NCI-H524 (cell line): Measurements from ENCODE around the gene QRSL1.
A peak's percentile ranks its signal among the peaks of the same experiment; 100 is the strongest.
"Not testable (repeated sequence)": the region's sequence is repeated elsewhere in the genome, so short reads cannot be mapped to it uniquely, and the experiment has no call there.

Source experiments
- DNase-seq, 2 experiments: peaks; one replicate each; lab custom pipeline; 2025; lab: John Stamatoyannopoulos, UW

QRSL1 gene, protein sequence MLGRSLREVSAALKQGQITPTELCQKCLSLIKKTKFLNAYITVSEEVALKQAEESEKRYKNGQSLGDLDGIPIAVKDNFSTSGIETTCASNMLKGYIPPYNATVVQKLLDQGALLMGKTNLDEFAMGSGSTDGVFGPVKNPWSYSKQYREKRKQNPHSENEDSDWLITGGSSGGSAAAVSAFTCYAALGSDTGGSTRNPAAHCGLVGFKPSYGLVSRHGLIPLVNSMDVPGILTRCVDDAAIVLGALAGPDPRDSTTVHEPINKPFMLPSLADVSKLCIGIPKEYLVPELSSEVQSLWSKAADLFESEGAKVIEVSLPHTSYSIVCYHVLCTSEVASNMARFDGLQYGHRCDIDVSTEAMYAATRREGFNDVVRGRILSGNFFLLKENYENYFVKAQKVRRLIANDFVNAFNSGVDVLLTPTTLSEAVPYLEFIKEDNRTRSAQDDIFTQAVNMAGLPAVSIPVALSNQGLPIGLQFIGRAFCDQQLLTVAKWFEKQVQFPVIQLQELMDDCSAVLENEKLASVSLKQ

DNA sequence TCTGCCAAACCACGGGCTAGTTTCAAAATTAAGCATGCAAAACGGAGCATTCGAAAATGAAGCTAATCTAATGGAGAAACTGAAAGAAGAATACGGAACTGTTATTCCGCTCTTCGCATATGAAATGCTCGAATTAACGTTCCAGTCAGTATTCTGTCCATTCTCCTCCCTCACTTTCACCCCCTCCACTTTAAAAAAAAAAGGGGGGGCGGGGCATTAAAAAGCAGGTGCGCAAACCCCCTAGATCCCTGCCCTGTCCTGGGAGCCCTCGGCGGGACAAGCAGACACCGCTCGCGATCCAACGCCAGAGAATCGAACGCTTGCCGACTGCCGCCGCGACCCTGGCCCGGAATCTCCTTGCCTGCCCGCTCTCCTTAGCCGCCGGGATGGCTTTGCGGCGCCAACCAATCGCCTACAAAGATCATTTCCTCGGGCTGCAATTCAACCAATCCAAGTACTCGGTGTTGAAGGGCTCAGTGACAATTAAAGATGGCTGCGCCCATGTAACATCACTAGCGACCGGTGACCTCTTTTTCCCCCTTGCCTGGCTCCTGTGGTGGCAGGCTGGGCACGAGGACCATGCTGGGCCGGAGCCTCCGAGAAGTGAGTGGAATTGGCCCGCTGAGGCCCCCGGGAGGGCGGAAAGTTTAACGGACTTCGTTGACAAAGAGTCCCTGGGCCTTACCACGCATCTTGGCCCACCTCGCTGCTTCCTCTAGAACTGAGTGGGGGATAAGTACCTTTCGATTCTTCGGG is at the start of gene QRSL1, which contains the start of gene RTN4IP1:
Gene QRSL1 (plus strand): TSS at position 476 of the 756 bp plus-strand sequence. CDS start 104 bp downstream, at position 580.
Gene RTN4IP1 (minus strand): TSS at position 396 of the 756 bp plus-strand sequence. CDS start 477 bp downstream, outside the sequence.
- DNase-seq: peak; percentile 84 to 92

DNA sequence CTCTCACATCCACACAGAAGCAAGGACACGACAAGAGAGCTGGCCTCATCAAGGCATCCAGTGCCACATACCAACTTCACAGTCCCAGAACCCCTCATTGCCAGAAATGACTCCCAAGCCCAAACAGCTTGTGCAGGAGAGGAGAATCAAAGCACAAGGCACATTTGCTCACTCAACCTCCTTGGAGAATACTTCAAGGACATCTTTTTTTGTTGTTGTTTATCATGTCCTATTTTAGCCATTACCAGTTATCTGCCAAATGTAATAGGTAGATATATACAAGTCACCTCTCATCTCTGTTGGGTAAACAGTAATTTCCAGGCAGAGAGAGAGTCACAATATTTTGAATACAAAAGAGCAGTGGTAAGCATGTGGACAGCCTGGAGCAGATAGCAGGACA is 47.9 kb upstream of the QRSL1 start:
- no peak for DNase-seq

DNA sequence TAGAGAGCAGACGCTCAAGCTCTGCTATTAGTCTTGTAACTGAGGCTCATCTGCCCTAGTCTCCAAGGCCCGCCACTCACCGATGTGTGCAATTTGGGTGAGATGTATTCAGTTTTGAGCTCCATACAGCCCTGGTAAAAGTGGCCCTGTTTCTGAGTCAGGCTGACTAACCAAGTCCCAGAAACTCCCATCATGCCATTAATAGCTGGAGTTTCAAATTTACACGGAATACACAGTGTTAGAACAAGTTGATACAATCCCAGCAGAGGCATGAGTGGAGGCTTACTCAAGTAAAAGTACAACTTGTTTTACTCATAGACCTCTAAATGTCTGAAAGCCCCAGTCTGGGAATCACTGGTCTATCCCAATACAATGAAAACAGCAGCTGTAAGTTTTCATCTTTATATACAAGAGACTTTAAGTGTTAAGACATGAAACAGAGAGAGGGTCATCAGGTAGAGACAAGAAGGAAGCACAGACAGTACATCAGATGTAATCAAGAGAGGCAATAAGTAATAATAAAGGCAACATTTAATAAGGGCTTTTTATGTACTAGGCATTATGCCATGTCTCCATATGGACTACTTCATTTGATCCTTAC is 42.5 kb upstream of the QRSL1 start:
- DNase-seq: no peak

DNA sequence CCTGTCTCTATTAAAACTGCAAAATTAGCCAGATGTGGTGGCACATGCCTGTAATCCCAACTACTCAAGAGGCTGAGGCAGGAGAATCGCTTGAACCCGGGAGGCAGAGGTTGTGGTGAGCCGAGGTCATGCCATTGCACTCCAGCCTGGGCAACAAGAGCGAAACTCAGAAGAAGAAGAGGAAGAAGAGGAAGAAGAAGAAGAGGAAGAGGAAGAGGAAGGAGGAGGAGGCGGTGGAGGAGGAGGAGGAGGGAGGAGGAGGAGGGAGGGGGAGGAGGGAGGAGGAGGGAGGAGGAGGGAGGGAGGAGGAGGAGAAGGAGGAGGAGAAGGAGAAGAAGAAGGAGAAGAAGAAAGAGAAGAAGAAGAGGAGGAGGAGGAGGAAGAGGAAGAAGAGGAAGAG is 40.4 kb upstream of the QRSL1 start:
- not testable (repeated sequence) for DNase-seq

DNA sequence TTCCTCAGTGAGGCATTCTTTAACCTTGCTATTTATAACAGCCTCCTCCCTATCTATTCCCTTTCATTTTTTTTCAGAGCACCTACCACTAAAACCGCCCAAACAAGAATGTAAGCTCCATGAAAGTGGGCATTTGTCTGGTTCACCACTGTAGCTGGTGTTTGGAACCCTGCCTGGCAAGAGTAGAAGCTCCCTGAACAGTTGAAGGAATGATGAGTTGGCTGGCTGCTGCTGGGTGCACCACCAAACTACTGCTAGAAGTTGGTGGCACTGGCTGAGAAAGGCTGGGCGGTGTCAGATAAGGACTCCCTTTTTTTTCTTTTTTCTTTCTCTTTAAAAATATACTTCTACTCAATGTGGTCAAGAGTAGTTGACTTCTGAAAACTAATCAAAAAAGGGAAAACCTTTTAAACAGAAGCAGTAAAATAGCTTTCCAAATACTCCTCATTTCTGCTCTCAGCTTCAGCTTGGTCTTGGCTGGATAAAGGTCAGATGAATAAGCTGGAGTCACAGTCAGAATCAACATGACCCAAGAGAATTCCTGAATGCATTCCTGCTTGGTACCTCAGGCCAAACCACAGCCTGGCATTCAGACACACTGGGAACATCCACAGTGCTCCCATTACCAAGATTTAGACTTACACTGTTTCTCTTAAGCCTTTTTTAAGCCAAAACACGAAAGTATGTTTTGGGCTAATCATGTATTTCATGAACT is 38.1 kb upstream of the QRSL1 start:
- no peak for DNase-seq

DNA sequence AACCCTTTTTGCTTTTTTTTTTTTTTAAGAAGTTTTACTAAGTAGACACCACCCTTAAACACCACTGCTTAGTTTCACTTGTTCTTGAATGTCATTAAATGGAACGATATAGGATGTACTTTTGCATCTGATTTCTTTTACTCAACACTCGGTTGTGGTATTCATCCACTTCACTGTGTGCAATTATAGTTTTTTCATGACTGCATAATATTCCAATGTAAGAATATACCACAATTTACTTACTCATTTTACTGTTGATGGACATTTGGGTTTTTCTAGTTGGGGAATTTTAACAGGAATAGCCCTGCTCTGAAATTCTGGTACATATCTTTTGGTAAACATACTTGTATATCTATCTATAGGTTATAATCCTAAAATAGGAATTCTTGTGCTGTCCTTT is 29.9 kb upstream of the QRSL1 start:
- no peak for DNase-seq

DNA sequence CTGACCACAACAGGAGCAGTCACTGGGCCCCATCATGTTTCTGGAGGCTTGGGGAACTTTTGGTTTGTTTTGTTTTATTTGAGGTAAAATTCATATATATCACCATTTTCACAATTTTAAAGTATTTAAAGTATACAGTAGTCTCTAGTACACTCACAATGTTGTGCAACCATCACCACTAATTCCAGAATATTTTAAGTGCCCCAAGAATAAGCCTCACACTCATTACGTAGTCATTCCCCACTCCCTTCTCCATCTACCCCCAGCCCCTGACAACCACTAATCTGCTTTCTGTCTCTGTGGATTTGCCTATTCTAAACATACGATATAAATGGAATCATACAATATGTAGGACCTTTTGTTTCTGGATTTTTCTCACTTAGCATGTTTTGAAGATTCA is 29.0 kb upstream of the QRSL1 start:
- no peak for DNase-seq

DNA sequence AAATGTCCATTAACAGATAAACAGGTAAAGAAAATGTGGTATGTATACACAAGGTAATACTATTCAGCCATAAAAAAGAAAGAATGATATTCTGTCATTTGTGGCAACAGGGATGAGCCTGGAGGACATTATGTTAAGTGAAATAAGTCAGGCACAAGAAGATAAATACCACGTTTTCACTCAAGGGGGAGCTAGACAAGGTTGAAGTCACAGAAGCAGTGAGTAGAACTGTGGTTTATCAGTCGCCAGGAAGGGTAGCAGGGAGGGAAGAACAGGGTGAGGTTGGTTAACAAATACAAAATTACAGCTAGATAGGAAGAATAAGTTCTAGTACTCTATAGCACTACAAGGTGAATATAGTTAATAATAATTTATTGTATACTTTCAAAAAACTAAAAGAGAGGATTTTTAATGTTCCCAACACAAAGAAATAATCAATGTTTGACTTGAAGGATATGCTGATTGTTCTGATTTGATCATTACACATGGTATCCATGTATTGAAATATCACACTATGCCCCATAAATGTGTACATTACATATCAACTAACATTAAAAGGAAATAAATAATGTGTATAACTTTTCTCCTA is 21.2 kb upstream of the QRSL1 start:
- DNase-seq: peak; percentile 35 to 72

DNA sequence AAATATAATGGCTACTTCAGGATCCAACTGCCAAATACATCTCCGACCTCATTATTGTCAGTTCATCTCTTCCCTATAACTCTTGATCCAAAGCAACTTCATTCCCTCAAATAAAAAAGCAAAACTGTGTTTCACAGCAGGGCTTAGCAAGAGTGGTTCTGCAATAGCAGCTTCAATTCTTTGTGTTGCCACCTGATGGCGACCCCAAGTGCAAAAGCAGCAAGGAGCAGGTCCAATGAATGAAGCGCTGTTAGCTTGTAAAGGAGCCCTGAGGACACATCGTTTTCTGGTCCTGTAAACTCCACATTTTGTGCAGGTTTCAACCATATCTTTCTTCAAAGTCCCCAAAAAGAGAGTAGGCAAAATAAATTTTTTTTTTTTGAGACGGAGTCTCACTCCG is 19.7 kb upstream of the QRSL1 start:
- DNase-seq: peak in 1 of 2 experiments; percentile 58

DNA sequence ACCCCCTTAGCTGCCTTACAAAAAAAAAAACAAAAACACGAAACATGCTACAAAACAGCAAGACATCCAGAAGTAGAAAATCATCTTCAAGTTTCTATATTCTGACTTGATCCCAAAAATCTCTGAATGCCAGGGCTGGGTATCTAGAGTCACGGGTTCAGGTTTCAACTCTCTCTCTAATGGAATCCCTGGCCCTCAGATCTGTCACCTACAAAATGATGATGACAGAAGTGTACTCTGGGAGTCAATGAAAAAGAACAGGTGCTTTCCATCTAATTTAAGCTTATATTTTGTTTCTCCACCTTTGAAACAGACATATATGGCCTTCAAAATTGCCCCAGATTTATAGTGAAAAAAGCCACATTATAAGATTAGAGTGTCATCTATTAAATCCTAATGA is 18.3 kb upstream of the QRSL1 start:
- no peak for DNase-seq

DNA sequence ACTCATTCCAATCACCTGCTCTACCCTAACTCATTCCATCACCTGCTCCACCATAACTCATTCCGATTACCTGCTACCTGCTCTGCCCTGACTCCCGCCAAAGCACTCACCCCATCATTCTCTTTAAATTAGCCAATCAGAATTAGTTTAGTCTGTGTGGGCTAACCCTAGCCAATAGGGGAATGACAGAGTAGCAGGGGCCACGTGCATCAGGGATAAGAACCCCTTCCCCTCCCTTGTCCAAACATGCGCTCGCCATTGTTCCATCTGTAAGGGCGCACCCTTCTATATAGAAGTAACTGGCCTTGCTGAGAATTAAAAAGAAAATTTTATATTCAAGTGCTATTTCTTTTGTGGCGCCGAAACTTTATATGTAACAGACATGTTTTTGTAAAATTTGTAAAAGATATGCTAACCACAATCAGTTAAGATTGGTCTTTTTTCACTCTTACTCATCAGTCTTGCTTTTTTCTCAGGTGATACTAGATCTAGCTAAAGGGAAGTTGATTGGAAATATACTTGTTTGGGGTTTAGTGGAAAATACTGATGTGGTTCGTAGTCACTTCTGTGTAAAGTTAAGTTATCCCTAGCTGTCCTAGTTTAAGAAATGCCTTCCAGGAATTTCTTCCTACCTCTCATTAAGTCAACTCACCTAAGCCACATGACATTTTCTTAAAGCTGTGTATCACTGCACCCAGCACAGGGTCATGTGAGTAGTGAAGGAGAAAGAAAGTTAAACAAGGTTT is 16.5 kb upstream of the QRSL1 start:
- no peak for DNase-seq

DNA sequence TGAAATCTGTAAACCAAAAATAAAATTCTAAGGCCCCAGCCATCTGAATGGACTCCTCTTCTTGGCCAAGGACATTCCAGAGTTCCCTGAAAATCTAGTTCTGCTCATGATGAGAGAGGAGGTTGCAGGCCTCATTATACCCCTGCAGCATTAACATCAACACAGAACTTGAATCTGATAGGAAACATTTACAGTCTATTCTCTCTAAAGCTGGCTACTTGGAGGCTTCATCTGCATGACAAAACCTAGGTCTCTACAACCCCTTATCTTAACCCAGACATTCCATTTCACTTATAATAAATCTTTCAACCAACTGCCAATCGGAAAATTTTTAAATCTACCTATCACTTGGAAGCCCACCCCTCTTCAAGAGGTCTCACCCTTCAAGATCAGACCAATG is 15.8 kb upstream of the QRSL1 start:
- no peak for DNase-seq

DNA sequence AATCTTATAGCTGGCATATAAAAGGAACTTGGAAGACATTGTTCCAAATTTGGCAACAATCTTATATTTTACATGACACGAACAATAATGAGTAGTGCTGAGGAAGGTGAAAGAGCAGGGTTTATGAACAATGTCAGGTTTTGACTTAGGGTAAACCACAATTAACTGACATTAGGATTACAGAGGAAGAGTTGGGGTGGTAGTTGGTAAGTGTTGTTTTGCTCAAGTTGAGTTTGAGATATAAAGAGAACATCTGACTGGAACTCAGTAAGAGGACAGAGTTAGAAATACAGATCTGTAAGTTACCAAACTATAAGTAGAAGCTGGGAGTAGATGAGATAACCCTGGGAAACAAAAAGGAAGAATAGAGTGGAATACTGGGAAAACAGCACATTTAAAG is 15.2 kb upstream of the QRSL1 start:
- no peak for DNase-seq

DNA sequence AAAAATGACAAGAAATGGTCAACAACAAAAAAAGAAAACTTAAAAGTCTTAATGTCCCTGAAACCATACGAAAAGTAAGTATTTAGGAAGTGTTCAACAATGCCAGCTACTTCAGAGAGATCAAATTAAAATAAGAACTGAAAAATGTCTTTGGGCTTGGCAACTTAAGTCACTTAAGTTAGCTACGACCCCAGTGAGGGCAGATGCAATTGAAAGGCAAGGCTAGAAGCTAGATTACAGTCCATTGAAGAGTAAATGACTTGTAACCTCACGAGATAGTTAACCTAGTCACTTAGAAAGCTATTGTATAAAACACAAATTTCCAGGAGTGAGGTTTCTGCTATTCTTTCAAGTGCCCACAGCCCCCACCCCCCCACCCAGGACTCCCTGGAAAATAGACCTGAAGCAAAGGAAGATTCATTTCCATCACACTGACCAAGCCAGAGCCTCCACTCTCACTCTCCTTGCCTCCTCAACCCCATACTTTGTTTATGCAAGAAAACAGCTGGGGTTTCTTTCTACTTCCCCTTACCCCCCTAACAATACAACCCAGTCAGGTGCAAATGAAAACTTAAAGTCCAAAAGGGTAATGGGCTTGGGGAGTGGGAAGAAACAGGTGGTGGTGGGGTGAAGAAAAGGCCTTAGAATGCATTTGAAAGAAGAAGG is 14.7 kb upstream of the QRSL1 start:
- no peak for DNase-seq

DNA sequence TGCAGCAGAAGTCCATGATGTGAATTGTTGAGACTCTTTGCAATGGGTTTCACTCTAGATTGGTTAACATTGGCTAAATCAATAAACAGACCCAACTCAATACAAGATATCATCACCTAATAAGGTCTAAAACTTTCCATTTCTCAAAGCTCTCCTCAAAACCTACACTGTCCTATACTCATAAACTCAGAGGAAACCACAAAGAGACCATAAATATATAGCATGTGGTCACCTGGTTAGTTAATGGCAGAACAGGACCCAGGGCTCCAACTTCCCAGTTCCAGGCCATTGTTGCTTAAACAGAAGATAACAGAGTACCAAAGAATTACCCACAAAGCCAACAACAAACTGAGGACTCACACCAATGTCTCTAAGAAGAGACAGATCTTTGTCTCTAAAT is 12.1 kb upstream of the QRSL1 start:
- no peak for DNase-seq

DNA sequence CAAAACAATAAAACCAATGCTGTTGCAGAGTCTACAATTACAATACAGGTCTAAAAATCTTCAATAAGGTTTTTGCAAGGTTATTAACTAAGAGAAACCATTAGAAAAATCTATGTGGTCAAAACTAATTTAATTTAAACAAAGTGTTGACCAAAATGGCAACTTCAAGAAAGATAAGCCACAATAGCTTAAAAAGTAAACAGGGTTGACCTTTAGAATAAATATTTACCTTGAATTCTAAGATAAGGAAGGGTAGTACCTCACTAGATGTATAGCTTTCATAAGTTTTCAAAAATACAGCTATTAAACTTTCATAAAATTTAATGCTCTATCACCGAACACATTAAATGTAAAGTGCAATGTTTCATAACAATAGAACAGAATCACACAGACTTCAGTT is 11.5 kb upstream of the QRSL1 start:
- DNase-seq: no peak

DNA sequence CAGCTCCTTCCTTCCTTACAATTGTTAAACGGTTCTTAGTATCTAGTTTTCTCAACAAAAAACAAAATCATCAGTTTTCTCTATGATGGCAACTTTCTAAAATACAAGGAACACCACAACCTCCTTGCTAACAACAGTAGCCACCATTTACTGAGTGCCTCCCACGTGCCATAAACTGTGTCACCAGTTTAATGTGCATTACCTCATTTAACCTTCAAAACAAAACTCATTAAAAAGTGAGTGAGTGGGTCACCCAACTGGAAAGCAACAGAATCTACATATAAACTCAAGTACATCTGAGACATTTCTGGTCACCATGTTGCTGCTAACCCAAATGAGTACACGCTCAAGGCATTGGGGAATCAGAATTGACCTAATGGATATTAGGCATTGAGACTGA is 11.1 kb upstream of the QRSL1 start:
- no peak for DNase-seq

DNA sequence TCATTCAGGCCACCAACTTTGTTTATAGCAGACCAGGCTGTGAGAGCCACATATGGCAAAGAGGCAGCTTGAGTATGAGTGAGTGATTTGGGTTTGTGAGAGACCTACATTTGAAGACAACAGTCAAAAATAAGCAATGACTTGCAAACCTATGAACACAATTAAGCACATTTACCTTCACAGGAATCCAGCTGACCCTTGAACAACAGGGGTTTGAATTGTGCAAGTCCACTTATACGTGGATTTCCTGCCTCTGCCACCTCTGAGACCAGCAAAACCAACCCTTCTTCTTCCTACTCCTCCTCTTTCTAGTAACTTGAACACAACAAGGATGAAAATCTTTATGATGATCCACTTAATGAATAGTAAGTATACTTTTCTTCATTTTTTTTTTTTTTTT is 10.2 kb upstream of the QRSL1 start:
- DNase-seq: no peak

DNA sequence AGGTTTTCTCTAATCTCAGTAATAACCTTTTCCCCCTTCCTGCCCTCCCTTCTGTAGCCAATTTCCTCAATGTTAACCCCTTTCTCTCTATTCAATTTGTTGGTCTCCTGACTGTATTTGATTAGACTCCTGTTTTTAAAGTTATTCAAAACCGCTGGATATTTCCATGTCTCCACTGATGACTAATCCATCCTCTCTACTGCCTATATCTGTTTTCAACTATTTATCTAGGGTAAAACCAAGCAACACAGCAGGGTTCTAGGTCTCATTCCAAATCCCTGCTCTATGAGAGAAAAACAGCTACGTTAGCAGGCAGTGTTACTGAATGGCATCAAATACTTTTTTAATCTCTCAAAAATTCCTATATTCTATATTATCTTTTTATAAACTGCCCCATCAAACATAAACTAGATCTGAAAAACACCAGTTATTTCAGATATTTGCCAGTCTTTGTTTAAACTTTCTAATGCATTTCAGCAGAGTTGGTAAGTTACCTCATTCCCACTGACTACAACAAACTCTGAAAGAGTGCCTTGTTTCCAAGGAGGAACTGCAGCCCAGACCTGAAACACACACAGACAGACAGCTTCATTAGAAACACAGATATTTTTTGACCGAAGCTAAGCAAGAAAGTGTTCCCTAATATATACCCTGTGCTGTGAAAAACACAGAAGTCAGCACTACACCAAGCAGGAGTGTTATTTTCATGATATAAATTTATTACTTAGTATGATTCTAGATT is 8.3 kb upstream of the QRSL1 start:
- DNase-seq: no peak

DNA sequence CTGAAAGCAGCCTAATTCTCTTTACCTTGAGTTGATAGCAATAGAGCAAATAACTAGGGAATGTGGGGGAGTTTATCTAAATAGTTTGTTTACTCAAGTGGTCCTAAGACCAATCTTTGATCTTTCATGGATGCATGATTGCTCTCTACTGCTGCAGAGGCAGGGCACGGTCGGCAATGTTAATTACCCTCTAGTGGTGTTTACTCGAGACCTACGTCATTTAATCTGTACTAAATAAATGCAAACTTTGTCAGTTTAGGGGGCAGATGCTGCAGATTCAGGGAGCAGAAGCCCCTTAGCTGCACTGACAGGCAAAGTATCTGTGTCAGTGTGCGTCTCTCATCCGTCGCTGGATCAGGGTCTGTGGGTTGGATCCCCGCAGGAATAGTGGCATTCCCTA is 7.0 kb upstream of the QRSL1 start:
- DNase-seq: no peak
